GM19035 (cell line): ENCODE results near the gene HRH1.
"Not testable (repeated sequence)": the region's sequence is repeated elsewhere in the genome, so short reads cannot be mapped to it uniquely, and the experiment has no call there.

Experiments used
- ATAC-seq: cut with Tn5 transposase; IDR thresholded peaks from one replicate; pipeline ENCODE4 v1.9.1; 2021; ENCODE audit not compliant: unreplicated experiment

HRH1 gene

DNA sequence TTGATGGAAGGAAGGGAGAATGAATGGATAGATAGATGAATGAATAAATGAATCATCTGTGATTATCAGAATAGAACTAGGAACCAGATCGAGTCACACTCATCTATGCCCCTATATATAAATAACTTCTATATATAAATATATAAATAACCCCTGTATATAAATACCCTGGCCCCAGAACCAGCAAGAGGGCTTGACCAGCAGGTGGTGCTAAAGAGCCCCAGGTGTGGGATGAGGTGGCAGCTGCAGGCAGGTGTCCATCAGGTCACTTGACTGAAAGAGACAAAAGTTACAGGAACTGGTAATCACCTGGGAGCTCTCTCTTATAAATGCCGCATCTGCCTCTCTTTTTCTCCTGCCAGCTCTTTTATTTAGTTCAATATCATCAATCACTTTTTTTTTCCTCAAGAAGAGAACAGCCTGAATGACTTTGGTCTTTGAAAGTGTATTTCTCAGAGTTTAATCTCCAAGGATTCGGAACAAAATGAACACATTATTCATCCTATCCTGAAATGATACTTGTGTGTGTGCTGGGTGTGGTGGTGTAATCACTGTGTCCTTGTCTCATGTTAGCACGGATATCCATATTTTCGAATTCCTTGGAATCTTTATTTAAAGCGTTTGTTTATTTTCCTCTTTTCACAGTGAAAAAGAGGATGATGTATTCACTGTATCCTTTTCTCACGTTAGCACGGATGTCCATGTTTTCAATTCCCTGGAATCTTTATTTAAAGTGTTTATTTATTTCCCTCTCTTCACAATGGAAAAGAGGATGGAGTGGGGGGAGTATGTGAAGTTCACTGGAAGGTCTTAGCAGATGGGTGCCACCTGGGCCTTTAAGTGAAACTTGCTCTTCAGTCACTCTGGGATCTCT lies 82.5 kb downstream of the HRH1 start:
- peak; percentile 60 for ATAC-seq

GRCh38 chr3:11238060-11238459 lies 83.8 kb downstream of the HRH1 start:
- ATAC-seq: no peak

GRCh38 chr3:11238880-11239279 lies 84.6 kb downstream of the HRH1 start:
- no peak for ATAC-seq

- no peak for ATAC-seq
These were observed 85.5 kb downstream of the HRH1 start for GRCh38 chr3:11239796-11240195.

- ATAC-seq: no peak
These were observed 86.2 kb downstream of the HRH1 start for GRCh38 chr3:11240496-11240895.

DNA sequence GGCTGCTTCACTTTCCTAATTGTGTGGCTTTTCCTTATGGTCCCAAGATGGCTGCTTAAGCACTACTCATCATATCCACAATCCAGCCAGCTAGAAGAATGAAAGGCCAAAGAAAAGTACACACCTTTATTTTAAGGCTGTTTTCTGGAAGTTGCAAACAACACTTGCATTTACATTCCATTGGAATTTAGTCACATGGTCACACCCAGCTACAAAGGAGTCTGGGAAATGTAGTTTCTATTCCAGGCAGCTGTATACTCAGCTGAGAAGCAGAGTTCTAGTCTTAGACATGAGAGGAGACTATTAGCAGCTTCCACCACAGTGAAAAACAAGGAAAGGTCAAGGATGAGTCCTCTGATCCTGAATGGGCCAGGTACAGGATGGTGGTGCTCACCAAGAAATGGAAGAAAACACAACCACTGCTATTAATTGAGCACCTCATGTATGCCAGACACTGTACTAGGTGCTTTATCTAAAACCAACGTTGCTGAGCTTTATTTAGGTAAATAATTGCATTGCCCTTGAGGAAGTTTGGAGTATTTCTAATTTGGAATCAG lies 89.9 kb downstream of the HRH1 start:
- ATAC-seq: no peak

- no peak for ATAC-seq
These were observed 91.0 kb downstream of the HRH1 start for GRCh38 chr3:11245276-11245675.

GRCh38 chr3:11245827-11246662 lies 91.8 kb downstream of the HRH1 start:
- no peak for ATAC-seq

DNA sequence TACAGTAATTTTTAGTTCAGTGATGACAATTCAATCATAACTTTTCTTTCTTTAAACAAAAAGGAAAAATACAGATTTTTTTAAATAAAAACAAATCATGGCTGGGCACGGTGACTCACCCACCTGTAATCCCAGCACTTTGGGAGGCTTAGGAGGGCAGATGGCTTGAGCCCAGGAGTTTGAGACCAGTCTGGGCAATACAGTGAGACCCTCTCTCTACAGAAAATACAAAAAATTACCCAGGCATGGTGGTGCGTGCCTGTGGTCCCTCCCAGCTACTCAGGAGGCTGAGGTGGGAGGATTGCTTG lies 92.3 kb downstream of the HRH1 start:
- ATAC-seq: no peak

- no peak for ATAC-seq
These were observed 93.1 kb downstream of the HRH1 start for GRCh38 chr3:11247362-11247761.

DNA sequence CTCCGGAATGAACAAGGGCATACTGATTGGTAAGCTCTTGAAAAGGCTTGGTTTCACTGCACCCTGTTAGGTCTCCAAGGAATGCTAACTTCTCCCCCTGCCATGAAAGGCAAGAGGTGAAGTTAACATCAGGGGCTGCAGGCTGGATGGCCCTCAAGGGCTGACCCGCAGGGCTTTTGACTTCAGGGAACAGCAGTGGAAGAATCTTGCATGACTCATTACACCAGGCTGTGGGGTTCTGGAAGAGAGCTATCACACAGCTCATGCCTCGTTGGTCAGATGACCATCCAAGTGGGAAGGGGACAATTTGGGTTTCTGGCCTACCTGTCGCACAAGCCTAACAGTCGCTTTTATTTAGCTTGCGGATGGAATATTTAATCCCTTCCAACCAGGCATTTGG lies 94.3 kb downstream of the HRH1 start:
- ATAC-seq: no peak

- no peak for ATAC-seq
These were observed 96.9 kb downstream of the HRH1 start for GRCh38 chr3:11250902-11251806.

DNA sequence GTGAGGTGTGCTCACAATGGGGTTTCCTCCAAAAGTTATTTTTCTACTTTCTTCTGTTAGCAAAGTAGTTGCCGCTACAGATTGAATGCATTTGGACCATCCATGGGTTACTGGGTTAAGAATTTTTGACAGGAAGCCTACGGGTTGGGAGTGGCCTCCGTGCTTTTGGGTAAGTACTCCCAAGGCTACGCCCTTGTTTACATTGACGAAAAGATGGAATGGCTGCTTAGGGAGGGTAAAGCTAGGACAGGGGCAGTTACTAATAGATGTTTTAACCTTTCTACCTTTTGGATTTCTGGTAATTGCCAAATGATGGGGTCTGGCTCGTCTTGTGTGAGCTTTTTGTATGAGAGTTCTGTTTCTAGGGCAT lies 97.5 kb downstream of the HRH1 start:
- ATAC-seq: no peak

DNA sequence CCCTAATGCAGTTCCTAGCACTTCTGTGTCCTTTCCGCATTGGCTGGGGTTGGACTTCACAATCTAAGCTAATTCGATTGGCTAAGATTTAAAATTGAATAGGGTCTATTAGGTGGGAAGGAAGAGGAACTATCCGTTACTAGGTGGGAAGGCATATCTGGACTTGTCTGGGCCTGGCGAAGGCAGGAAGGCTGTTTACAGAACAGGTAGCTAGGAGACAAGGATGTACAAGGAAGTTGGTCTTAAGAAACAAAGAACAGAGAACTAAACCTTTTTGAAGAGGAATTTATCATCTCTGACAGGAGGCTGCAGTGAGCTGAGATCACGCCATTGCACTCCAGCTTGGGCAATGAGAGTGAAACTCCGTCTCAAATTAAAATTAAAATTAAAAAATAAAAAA lies 100.6 kb downstream of the HRH1 start:
- ATAC-seq: no peak

GRCh38 chr3:11255537-11255936 lies 101.2 kb downstream of the HRH1 start:
- not testable (repeated sequence) for ATAC-seq

- ATAC-seq: no peak
These were observed 104.7 kb downstream of the HRH1 start for GRCh38 chr3:11258958-11259357.

- ATAC-seq: no peak
These were observed 106.2 kb downstream of the HRH1 start for GRCh38 chr3:11260460-11260859.

GRCh38 chr3:11269007-11269406 lies 114.7 kb downstream of the HRH1 start:
- ATAC-seq: no peak

DNA sequence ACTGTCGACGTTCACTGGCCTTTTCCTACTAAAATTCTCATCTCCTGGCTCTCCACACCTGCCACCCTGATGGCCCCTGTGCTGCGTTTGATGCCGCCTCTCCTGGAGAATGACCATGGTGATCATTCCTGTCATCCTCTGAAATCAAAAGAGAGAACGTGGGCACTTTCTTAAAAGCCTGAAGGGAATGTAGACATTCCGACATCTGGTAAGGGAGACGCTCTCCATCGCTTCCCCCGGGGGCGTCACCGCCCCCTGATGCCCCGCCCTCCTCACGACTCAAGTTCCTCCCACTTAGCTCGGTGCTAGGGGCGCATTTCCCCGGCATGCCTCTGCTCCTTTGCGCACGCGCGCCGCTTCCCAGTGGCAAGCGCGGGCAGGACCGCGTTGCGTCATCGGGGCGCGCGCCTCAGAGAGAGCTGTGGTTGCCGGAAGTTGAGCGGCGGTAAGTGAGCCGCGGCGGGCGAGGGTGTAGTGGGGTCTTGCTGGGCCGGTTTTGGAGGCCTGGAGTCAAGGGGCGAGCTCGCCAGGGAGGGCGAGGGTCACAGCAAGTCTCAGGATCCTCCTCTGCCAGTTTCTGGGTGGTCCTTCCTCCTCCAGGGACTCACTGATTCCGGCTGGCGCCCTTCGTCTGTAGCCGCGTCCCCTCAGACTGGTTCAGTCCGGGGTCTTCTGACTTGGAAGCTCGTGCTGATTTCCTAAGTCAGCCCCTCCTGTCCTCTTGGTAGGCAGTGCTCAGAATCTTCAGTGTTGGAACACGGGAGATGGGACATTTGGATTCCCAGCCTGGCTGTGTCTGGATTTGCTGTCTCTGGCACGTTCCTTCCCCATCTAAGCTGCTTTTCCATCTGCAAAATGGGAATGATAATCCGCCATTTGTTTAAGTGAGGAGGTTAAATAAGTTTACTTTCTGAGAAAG lies 118.0 kb downstream of the HRH1 start, which contains the start of gene ATG7:
ATG7 (plus strand) TSS at position 412 of the 919 bp plus-strand sequence. CDS start 26,299 bp downstream, outside the sequence.
- peak; percentile 98 for ATAC-seq
